MM.1S (cell line): Measurements from ENCODE around the gene RNF26.

ENCODE experiments used
- CTCF ChIP-seq: fragments of 300-600 bp; sonication (generic); IDR thresholded peaks from 2 replicates; pipeline ENCODE4 v1.5.1; 2016; ENCODE audit warnings: antibody characterized with exemption, low read length, mixed read lengths
- EZH2phosphoT487 ChIP-seq: fragments of 300-600 bp; sonication (generic); IDR thresholded peaks from 2 replicates; pipeline ENCODE4 v1.6.1; 2018; ENCODE audit warnings: antibody characterized with exemption, low read length

GRCh38 chr11:119363851-119364590 lies 29.7 kb downstream of the RNF26 start:
- no peak for TF ChIP-seq EZH2phosphoT487
- TF ChIP-seq CTCF, result no peak
